SH-SY5Y (cell line): ENCODE results near the gene VTI1A.

ENCODE experiments used
- GATA2 ChIP-seq: IDR thresholded peaks from 2 replicates; pipeline ENCODE4 v1.6.1; 2011; ENCODE audit warnings: mild to moderate bottlenecking, low read depth, low read length
- GATA3 ChIP-seq: IDR thresholded peaks from 2 replicates; pipeline ENCODE4 v1.6.1; 2011; ENCODE audit warnings: low read depth, mild to moderate bottlenecking, low read length, moderate library complexity

- TF ChIP-seq GATA3 (peak; percentile 50; the same call in 1 of the 2 replicates), GATA2 (peak; percentile 84)
Observed at GRCh38 chr10:112678581-112678980, 231.6 kb downstream of the VTI1A start.
